Left forelimb (tissue), 1 donor: ENCODE results near the gene KDM4B.

Experiments used
- DNase-seq: peaks from one replicate; pipeline ENCODE4 v3.0.0-alpha.2; 2018; ENCODE audit warnings: low spot score

The KDM4B gene

DNA sequence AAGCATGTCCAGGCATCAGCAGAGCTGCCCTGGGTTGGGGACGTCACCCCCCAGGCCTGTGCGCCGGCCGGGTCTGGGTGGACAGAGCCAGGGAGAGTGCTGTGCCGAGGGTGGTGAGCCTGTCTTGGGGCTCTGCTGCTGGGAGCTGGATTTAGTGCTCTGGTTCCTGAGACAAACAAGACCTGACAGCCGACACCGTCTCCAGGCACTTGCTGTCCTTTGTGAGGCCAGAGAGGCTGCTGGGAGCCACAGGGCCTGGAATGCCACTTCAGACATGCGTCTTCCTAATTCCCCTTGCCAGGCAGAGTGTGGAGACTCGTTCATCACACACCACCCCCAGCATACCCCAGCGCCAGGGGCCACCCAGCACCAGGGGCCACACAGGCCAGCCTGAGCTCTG lies 165.8 kb downstream of the KDM4B start:
- DNase-seq: no peak

DNA sequence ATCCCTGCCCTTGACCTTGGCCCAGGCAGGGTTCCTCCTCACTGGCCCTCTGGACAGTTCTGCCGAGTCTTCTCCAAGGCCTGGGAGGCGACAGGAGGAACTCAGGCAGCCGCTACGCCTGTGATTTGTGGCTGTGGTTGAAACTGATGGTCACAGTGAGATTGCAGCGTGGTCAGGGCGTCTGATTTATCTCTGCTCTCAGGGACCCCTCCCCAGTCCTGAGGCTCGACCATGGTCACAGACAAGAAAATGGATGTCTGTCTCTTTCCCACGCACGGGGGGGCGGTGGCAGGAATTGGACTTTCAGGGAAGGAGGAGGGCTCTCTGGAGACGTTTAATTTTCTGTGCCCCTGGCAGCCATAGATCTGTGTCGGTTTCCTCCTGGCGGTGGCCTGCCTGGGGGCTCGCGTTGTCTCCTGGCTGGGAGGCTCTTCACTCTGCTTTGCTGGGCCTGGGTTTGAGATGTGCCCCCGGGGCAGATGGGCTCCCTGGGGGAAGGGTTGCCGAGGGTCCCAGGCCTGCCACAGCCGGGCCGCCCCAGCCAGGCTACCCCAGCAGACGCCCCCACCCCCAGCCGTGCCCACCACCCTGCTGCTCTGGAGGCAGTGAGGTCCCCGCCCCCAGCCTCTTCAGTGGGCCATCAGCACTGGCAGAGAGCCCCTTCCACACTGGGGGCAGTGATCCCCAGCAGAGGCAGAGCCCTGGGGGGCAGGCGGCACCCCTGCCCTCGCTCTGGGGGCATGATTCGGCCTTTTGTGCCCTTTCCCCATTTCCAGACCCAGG lies 167.4 kb downstream of the KDM4B start:
- no peak for DNase-seq

DNA sequence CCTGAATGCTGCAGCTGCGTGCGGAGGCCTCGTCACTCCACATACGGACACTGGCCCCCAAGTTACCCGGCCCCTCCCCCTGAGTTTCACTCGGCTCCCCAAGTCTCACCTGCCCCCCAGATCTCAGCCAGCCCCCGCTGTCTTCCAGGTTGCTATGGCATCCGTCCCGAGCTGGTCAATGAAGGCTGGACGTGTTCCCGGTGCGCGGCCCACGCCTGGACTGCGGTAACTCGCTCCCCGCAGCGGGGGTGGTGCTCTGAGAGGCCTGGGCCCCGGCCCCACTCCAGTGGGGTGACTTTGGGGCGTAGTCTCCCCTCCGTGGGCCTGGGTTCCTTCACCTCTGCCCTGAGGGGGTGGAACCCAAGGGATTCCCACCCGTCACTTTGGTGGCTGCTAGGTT lies 168.2 kb downstream of the KDM4B start:
- no peak for DNase-seq

DNA sequence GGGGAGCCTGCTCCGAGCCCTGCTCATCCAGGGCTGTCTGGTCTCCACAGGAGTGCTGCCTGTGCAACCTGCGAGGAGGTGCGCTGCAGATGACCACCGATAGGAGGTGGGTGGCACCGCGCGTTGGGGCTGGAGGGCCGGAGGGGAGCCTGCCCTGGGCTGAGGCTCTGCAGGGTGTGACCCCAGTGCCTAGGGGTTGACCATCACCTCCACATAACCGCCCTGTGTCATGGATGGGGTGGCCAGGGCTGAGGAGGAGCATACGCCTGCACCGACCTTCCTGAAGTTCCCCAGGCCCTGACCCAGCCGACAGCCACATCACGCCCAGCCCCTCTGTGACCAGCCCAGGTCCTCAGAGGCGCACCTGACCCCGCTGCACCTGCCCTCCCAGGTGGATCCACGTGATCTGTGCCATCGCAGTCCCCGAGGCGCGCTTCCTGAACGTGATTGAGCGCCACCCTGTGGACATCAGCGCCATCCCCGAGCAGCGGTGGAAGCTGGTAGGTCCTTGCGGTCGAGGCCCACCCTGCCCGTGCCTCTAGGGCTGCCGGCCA lies 168.7 kb downstream of the KDM4B start:
- no peak for DNase-seq

DNA sequence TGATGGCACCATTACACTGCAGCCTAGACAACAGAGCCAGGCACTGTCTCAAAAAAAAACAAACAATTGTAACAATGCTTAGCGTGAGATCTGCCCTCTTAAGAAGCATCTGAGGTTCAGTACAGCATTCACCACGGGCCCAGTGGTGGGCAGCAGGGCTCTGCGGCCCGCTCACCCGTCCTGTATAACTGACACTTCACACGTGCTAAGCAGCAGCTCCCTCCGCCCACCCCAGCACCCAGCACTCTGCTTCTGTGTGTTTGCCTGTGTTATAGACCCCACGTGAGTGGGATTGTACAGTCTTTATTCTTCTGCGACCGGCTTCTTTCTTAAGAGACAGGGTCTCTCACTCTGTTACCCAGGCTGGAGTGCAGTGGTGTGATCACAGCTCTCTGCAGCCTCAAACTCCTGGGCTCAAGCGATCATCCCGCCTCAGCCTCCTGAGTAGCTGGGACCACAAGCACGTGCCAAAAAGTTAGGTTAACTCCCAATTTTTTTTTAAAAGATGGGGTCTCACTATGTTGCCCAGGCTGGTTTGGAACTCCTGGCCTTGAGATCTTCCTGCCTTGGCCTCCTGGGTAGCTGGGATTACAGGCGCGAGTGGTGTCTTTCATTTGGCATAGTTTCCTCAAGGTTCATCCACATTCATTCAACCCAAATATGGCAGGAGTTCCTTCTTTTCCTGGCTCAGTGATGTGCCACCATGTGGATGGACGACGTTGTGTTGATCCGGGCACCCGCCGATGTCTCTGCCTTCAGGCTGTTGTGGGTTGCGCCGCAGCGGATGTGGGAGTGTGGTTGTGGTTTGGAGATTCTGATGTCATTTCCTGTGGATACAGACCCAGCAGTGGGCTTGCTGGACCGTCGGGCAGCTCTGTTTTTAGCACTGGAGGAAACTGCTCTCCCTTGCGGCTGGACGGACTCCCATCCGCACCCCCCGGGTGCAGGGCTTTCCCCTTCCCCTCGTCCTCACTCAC lies 170.0 kb downstream of the KDM4B start:
- no peak for DNase-seq

DNA sequence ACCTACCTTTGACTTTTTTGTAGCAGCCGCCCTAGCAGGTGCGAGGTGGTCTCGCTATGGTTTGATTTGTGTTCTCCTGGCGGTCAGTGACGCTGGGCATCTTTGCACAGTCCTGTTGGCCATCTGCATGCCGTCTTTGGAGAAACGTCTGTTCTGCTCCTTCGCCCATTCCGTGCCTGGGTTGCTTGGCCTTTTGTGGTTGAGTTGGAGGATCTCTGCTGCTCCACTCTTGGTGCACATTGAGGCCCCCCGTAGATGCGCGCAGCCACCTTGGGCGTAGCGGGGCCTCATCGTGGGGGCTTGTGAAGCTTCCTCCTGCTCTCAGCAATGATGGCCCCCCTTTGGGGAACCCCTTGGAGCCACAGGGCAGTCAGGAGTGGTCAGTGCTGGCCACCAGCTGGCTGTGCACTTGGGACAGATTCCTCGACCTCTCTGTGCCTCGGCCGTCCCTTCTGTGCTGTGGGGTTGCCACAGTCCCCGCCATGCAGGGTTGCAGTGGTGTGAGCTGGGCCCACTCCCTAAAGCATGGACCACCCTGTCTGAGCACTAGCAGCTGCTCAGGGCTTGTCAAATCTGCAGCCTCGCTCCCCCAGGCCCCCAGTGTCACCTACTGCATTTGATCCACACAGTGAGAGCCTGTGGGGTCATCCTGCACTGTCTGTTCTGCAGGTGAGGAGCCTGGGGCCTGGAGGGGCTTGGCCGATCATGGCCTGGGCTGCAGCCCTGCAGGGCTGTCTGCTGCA lies 170.8 kb downstream of the KDM4B start:
- no peak for DNase-seq

DNA sequence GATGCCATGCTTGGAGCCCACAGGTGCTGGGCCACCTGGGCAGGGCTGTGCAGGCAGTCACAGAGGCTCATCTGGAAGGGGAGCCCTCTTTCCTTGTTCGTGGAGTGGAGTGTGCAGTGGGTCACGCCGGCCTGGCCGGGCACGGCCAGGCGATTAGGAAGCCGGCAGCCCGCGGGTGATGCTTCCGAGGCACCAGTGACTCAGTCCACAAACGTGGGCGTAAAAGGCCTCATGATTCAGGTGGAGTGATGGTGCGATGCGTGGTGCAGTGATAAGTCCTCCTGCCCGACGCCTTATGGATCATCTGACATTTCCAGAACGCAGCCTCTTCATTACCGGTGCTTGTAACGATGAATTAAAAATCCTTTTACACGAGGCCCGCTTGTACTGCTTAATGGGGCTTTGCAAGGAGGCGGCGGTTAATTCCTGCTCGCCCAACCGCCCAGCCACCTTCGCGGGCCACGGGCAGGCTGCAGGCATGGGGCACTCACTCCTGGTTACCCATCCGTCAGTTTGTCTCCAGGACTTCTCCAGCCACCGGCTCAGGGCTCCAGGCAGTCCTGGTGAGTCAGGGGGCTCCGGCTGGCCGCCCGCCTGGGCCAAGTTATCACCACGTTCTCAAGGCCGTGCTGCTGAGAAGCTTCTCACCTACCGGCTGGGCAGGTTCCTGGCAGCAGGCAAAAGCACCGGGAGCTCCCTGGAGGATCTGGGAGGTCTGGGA lies 172.4 kb downstream of the KDM4B start:
- DNase-seq: no peak

DNA sequence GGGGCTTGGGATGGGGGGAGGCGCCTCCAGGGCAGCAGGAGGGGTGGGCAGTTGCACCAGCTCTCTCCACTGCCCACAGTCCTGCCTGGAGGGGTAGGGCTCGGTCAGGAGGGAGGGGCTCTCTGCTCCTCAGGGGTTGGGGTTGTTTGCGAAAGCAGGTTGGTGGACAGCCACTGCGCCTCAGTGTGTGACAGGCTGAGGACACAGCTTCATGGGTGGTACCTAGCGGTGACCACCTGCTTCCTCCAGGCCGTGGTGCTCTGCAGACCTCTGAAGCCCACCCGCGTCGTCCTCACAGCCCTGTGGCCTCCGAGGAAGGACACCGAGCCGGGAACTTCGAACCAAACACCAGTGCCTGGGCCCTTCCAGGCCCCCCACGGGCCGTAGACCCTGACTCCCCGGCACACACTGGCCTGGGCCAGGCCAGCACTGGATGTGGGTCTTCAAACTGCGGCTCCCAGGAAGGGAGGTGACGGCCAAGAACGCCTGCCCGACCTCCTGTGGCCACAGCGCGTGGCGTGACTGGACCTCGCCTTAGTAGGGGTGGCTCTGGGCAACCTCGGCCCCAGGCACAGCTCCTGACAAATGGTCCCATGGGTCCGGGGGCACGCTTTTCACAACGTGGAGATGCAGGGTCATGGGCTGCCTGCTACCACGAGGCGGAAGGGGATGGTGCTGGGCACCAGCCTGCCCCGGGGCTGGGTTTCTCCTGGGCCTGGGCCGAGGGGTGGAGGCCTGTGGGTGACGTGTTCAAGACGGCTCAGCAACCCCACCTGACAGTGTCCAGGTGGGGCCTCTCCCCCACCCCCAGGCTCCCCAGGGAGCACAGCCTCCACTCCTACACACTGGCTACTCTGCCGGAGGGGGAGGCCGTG lies 173.2 kb downstream of the KDM4B start:
- no peak for DNase-seq

DNA sequence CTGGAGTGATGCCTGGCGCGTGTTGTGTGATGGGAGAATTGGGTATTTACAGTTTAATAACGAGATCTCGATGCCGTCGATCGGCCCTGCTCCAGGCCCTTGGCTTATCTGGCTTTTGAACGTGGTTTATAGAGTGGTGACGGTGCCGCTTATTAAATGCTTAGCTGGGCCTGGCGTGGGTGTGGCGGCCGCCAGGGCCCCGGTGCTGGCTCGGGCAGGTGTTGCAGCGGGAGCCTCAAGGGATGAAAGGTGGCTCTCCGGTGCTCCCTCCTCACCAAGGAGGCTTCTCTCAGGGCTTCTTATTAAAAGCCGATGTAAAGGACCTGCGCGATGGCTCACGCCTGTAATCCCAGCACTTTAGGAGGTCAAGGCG lies 173.8 kb downstream of the KDM4B start:
- no peak for DNase-seq

DNA sequence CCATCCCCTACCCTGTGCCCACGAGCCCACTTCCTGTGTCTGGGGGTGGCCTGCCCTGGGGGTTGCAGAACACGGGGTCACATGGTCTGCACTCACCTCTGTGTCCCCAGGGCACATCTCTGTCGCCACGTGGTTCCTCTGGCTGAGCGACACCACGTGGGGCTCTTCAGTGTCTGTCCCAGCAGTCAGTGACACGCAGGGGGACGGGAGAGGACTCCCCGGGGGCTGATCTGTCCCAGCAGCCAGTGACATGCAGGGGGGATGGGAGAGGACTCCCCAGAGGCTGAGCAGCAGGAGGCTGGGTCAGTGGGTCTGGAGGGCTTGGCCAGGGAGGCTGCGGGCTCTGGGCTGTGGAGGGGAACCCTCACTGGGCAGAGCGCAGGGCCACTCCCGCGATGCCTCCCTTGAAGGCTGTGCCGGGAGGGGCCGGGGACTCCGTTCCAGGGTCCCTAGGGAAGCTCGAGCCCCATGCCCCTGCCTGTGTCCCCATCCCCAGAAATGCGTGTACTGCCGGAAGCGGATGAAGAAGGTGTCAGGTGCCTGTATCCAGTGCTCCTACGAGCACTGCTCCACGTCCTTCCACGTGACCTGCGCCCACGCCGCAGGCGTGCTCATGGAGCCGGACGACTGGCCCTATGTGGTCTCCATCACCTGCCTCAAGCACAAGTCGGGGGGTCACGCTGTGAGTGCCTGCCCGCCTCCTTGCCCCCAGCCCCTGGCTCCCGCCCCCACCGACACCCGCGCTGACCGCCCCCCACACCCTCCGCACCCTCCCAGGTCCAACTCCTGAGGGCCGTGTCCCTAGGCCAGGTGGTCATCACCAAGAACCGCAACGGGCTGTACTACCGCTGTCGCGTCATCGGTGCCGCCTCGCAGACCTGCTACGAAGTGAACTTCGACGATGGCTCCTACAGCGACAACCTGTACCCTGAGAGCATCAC lies 174.8 kb downstream of the KDM4B start:
- DNase-seq: no peak

DNA sequence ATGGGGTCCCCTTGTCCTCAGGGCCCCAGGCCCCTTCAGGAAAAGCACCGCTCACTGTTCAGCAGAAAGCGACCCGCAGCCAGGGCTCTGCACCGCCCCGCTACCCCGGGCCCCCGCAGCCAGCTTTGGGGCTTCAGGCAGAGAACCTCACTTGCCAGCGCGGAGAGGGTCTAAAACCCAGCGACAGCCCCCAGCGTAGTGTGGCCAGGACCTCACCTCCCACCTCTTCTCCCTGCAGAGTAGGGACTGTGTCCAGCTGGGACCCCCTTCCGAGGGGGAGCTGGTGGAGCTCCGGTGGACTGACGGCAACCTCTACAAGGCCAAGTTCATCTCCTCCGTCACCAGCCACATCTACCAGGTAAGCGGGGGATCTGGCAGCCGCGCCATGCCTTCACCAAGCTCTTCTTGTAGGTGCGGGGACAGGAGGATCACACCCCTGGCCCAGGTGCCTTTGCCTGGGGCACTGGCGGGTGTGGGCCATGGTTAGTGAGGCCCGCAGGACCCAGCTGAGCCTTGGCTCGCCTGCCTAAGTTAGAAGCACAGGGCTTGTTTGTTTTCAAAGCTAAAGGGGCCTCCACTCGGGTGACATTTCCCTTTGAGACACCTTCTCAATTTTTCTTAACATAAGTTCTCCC lies 175.7 kb downstream of the KDM4B start:
- no peak for DNase-seq

DNA sequence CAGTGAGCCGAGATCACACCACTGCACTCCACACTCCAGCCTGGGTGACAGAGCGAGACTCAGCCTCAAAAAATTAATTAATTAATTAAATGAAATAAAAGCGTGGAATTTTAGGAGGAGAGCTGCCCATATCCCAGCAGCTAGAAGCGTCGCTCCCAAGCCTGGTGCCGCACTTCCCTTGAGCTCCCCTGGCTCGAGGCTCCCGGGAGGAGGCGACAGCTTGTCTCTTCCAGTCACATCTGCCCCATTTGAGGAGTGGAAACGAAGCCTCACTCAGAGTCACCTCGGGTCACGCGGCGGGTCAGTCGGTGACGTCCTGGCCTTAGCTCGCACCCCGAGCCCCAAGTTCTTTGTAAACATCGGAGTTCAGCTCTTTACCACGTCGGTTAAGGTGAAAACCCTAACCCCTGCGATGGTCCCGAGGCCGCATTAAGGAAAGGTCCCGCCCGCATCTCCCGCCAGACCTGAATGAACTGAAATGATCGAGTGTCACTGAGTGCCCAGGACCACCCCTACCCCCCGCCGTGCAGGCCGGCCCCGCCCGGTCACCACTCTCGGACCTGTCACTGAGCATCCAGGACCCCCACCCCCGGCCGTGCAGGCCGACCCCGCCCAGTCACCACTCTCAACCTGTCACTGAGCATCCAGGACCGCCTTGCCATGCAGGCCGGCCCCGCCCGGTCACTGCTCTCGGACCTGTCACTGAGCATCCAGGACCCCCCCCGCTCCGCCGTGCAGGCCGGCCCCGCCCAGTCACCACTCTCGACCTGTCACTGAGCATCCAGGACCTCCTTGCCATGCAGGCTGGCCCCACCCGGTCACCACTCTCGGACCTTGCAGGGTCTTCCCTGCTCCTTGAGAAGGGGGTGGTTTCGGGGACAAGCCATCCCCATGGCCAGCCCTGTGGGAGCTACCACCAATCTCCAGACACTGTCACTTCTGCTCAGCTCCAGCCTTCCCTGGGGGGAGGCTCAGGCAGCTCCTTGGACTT lies 176.9 kb downstream of the KDM4B start:
- no peak for DNase-seq

DNA sequence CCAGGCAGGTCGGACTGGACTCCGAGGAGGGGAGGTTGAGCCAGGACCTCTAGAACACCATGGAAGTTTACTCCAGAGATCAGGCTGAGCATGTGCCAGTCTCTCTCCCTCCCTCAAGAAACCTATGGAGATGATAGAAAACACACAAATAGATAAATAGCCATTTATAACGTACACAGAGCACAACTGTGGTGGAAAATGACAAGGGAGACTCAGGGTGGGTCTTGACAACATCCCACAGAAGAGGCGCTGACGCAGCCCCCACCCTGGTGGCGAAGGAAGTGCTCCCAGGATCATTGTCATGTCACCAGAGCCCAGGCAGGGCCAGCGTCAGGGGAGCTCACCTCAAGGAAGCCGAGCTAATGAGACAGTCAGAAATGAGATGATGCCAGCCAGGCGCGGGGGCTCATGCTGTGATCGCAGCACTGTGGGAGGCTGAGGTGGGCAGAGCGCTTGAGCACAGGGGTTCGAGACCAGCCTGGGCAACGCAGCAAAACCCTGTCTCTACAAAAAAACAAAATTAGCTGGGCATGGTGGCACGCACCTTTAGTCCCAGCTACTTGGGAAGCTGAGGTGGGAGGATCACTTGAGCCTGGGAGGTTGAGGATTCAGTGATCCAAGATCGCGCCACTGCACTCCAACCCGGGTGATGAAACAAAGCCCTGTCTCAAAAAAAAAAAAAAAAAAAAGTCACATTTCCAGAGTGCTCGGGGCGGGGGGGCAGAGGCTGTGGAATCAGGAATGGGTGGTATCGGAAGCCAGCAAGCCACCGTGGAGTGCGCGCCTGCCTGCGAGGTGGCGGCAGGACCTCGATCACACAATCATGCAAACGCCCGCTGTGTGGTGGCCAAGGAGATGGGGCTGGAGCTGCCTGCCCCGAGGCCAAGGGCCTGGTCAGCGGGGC lies 178.4 kb downstream of the KDM4B start:
- no peak for DNase-seq

DNA sequence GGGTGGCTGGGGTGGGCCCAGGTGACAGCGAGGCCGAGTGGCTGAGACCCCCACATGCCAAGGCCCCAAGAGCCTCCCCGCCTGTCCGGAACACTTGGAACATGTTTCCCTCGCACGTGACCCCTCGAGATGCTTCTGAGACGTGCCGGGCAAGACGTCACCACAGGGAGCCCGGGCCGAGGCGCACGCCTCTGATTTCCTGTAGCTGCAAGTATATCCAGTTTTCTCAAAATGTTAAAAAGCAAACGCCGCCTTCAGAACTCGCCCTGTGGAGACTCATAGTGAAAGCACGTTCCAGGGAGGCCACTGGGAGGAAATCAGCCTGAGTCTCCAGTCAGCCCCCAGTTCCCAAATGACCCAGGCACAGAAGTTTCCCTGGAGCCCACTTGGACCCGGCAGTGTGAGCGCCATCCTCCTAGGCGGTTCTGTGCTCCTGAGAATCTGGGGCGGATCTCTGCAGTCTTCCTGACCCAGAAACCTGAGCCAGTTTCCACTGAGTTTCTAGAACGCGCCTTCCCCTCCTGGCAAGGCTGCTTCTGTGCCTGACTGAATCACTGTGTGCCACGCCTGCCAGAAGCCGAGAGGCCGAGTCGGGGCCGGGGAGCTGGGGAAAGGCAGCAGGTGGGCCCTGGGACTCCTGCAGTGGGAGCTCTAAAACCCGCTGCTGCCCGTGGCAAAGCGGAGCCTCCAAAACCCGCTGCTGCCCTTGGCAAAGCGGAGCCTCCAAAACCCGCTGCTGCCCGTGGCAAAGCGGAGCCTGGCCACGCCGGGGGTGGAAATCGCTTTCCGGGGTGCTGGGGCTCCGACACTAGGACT lies 179.3 kb downstream of the KDM4B start:
- DNase-seq: no peak

DNA sequence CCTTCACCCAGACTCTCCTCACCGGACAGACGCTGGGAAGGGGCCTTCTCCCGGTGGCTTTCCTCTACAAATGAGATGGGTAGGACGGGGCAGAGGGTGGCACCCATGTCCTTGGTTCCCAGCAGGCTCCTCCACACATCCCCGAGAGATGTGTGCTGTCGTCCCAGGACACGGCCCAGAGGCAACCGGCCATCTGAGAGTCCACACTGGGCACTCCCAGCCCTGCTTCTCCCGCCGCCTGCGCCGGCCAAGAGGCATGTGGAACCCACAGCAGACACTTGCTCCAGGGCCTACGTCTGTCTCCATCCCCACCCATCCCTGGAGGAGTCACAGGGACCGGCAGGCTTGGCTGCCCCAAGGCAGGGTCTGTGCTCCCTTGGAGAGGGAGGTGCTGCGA lies 179.9 kb downstream of the KDM4B start:
- no peak for DNase-seq

DNA sequence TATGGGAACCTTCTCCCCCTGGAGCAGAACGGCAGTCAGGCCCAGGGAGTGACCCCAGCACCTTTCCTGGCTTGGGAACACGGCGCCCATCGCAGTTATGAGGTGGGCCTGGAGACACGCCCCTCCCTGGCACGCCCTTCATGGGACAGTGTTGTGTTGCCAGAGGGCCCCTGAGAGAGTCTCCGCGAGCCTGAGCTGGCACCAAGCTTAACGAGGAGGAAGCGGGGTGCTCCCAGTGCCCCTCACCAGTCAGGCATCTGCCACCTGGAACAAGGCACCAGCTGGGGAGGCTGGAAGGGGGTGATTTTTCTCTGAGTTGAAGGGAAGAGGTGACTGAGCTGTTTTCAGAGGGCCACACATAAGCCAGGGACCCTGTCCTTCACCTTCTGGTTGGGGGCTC lies 180.6 kb downstream of the KDM4B start:
- DNase-seq: no peak
